Osteocyte (in vitro differentiated cells): ENCODE data around the gene LACTBL1. TPM values are rescaled to one million over a fixed set of nuclear protein-coding genes. Genes with fewer than 3 reads are reported as not detected.

Source experiments
- DNase-seq: peaks from one replicate; pipeline ENCODE4 v3.0.0; 2021; ENCODE audit warnings: mixed read lengths; ENCODE audit not compliant: unreplicated experiment; ENCODE audit errors: extremely low spot score
- H3K27ac Mint-ChIP-seq: one replicate; pipeline ENCODE4 v1.8.0; 2021; ENCODE audit warnings: mild to moderate bottlenecking, mixed read lengths; ENCODE audit not compliant: unreplicated experiment
- H3K27me3 Mint-ChIP-seq: one replicate; pipeline ENCODE4 v1.8.0; 2021; ENCODE audit warnings: mixed read lengths; ENCODE audit not compliant: unreplicated experiment
- H3K36me3 Mint-ChIP-seq: one replicate; pipeline ENCODE4 v1.8.0; 2021; ENCODE audit warnings: mixed read lengths; ENCODE audit not compliant: unreplicated experiment
- H3K4me1 Mint-ChIP-seq: one replicate; pipeline ENCODE4 v1.8.0; 2021; ENCODE audit warnings: mixed read lengths; ENCODE audit not compliant: unreplicated experiment
- H3K4me3 Mint-ChIP-seq: one replicate; pipeline ENCODE4 v1.8.0; 2021; ENCODE audit warnings: mild to moderate bottlenecking, moderate library complexity, mixed read lengths; ENCODE audit not compliant: unreplicated experiment
- H3K9me3 Mint-ChIP-seq: one replicate; pipeline ENCODE4 v1.8.0; 2021; ENCODE audit warnings: mixed read lengths; ENCODE audit not compliant: unreplicated experiment
- total RNA-seq: library from RNA; stranded (reverse); gene quantifications from 2 replicates; pipeline ENCODE4 v1.2.1, GENCODE V29; 2021
- TF ChIP-seq, protein P1 (sequence below): fragments of 200-600 bp; sonication (generic); IDR thresholded peaks from 2 replicates; pipeline ENCODE4 v1.5.0; 2021; ENCODE audit warnings: antibody characterized with exemption, mild to moderate bottlenecking, moderate library complexity

Gene LACTBL1
- total RNA-seq, 1 donor from 2014 or later = not detected

DNA sequence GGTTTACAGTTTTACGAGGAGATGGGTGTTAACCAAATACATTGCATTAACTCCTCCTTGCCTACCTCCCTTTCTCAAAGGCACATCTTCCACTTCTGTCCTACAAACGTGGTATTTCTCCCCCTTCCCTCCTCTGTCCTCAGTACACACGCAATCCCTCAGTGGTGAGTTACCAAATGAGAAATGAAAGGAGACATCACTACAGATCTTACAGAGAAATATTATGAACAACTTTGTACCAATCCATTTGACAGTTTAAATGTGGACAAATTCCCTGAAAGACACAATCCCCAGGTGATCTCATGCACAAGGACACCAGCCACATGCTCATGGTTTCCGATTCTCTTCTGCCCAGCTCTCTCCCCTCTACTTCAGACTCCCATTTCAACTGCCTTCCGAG is 6.4 kb downstream of the LACTBL1 start:
- no peak overlapping the region for H3K27ac Mint-ChIP-seq
- peaks cover 24% of the 10 kb centered on the region for H3K27me3 Mint-ChIP-seq
- no peak overlapping the region for H3K4me3 Mint-ChIP-seq
- H3K36me3 Mint-ChIP-seq = peaks cover 4% of the 10 kb centered on the region
- no peak for DNase-seq
- peaks cover 15% of the 10 kb centered on the region for H3K4me1 Mint-ChIP-seq
- TF ChIP-seq, protein P1, sequence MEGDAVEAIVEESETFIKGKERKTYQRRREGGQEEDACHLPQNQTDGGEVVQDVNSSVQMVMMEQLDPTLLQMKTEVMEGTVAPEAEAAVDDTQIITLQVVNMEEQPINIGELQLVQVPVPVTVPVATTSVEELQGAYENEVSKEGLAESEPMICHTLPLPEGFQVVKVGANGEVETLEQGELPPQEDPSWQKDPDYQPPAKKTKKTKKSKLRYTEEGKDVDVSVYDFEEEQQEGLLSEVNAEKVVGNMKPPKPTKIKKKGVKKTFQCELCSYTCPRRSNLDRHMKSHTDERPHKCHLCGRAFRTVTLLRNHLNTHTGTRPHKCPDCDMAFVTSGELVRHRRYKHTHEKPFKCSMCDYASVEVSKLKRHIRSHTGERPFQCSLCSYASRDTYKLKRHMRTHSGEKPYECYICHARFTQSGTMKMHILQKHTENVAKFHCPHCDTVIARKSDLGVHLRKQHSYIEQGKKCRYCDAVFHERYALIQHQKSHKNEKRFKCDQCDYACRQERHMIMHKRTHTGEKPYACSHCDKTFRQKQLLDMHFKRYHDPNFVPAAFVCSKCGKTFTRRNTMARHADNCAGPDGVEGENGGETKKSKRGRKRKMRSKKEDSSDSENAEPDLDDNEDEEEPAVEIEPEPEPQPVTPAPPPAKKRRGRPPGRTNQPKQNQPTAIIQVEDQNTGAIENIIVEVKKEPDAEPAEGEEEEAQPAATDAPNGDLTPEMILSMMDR = no peak
- peaks cover 14% of the 10 kb centered on the region for H3K9me3 Mint-ChIP-seq

DNA sequence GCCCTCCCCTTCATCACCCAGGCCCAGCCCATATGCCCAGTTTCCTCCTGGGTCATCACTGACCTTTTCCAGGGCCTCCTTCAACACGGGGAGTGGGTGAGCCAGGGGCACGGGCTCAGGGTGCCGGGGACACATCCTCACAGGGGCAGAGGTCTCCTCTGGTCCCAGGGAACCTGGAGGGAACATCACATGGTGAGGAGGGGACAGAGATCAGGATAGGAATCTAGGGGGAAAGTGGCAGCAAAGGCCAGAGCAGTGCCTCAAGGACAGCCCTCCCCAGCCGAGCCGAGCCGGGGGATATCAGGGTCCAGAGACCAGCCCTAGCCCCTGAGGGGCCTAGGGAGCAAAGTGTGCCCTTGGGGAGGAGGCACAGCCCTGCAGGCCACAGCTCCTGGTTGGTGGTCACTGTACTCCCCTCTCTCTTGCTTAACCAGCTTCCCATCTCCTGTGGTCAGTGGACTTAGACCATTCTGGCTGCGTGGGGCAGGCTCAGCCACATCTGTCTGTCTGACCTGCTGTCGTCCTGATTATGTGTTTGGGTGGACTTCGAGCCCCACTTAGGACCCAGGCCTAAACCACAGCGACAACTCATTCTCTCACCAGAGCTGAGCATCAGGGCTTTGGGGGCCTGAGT is 9.5 kb downstream of the LACTBL1 start:
- TF ChIP-seq, protein P1 = no peak
- DNase-seq = no peak
- peaks cover 19% of the 10 kb centered on the region for H3K27me3 Mint-ChIP-seq

DNA sequence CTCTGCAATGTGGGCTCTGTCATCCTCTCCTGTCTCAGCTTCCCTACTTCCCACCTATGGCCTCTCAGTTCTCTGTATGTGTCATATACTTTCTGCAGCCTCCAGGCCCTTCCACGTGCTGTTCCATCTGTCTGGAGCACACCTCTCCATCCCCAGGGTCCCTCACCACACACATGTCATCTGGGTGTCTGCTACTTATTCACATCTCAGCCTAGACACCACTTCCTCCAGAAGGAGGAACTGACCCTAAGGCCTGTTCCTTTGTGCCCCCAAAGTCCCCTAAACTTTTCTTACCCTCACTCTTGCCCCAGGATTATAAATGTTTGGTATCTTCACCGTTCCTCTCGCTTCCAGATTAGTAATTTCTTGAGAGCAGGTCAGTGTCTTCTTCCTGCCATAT is 10.1 kb downstream of the LACTBL1 start:
- H3K4me1 Mint-ChIP-seq = no peaks in the 10 kb centered on the region
- TF ChIP-seq, protein P1 = no peak
- H3K27ac Mint-ChIP-seq = no peak overlapping the region
- peaks cover 17% of the 10 kb centered on the region for H3K27me3 Mint-ChIP-seq
- H3K4me3 Mint-ChIP-seq = no peak overlapping the region
- no peak for DNase-seq
- peaks cover 4% of the 10 kb centered on the region for H3K36me3 Mint-ChIP-seq
- H3K9me3 Mint-ChIP-seq = peaks cover 14% of the 10 kb centered on the region

More for the DNA sequence above, 9.5 kb downstream of the LACTBL1 start:
- Mint-ChIP-seq H3K27ac (no peak overlapping the region), H3K9me3 (peaks cover 14% of the 10 kb centered on the region), H3K4me3 (no peak overlapping the region), H3K4me1 (no peaks in the 10 kb centered on the region), H3K36me3 (peaks cover 4% of the 10 kb centered on the region)

DNA sequence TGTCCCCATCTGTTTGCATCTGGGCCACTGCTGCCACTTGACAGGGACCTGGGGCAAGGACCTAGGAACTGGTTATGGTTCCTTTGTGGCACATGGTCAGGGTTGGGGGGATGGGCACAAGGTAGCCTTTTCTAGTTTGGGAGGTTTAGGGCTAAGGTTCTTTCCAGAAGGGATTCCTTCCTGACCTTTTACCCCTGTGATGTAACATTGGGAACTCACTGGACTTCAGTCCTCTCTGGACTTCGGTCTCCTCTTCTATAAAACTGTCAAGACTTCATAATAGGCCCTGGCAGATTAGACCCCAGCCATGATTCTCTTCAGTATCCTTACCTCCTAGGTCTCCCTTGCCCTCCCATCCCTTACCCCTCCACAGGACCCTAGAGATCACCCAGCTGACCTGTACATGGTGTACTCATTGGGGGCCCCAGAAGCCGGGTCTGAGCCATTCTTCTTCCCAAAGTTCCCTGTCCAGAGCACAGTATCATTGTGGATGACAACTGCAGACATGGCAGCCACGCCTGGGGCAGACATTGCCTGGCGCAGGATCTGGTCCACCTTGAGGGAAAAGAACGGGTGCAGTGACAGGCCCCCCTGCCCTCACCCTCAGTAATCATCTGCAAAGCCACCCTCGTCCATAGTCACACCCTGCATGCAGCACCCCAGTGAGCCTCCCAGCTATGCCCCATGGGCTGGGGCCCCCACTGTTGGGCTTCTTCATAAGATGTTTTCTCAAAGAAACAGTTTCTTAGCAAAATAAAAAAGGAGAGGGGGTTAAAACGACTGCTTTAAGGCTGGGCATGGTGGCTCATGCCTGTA is 12.9 kb downstream of the LACTBL1 start:
- no peaks in the 10 kb centered on the region for H3K4me1 Mint-ChIP-seq
- no peak overlapping the region for H3K4me3 Mint-ChIP-seq
- peaks cover 14% of the 10 kb centered on the region for H3K27me3 Mint-ChIP-seq
- no peaks in the 10 kb centered on the region for H3K9me3 Mint-ChIP-seq
- no peak overlapping the region for H3K27ac Mint-ChIP-seq
- H3K36me3 Mint-ChIP-seq = no peaks in the 10 kb centered on the region
- TF ChIP-seq, protein P1 = no peak
- no peak for DNase-seq

DNA sequence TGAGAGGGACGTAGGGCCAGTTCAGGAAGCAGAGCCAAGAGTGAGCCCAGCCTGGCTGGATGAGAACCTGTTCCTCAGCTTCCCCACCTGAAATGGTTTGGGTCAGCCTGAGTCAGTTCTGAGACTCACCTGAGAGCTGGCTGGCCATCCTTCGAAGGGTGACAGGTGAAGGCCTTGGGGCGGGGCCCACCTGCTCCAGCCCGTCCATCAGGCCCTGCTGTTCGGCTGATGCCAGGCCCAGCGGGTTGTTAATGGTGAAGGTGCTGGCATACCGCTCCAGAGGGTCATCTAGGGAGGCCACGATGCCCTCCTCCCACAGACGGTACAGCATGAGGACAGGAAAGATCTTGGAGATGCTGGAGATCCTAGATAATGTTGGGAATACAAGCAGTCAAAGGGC is 14.1 kb downstream of the LACTBL1 start:
- Mint-ChIP-seq H3K27ac (no peak overlapping the region), H3K36me3 (no peaks in the 10 kb centered on the region), H3K27me3 (peaks cover 14% of the 10 kb centered on the region), H3K4me3 (no peak overlapping the region), H3K4me1 (no peaks in the 10 kb centered on the region), H3K9me3 (no peaks in the 10 kb centered on the region)
- TF ChIP-seq, protein P1 = no peak
- DNase-seq = no peak
